Activated CD4-positive, CD25-positive, alpha-beta regulatory T cell treated with anti-CD3 and anti-CD28 coated beads, Interleukin-2, amount 50 U/mL, for 24 hours (primary cell): ENCODE results near the gene NUP153.
A peak's percentile ranks its signal among the peaks of the same experiment; 100 is the strongest.
"Not testable (repeated sequence)": the region's sequence is repeated elsewhere in the genome, so short reads cannot be mapped to it uniquely, and the experiment has no call there.

ENCODE experiments used
- ATAC-seq, 2 donors: fragments of 150-1000 bp; cut with Tn5 transposase; one replicate each; pipeline ENCODE4 v1.10.0; 2021; ENCODE audit warnings: mild to moderate bottlenecking in 1 of 2, moderate library complexity in 1 of 2

Gene NUP153

DNA sequence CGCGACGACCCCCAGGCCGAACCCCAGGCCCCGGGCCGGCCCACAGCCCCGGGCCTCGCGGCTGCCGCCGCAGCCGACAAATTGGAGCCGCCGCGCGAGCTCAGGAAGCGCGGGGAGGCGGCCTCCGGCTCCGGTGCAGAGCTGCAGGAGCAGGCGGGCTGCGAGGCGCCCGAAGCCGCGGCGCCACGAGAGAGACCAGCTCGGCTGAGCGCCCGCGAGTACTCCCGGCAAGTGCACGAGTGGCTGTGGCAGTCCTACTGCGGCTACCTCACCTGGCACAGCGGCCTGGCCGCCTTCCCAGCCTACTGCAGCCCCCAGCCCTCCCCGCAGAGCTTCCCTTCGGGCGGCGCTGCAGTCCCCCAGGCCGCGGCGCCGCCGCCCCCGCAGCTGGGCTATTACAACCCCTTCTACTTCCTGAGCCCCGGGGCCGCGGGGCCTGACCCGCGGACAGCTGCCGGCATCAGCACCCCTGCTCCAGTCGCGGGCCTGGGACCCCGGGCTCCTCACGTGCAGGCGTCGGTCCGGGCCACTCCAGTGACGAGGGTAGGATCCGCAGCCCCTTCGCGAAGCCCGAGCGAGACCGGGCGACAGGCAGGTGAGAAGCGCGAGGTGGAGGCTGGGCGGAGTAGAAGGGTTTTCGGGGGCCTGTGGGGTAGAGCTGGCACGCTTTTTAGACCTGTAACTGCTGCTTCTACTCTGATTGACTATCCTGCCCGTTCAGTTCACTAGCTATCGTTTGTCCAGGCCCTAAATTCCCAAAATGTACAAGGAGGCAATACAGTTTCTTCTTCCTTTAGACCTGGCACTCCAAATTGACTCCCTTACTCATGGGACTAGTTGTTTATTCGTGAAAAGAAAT, 106.0 kb downstream of the NUP153 start:
- ATAC-seq: peak; percentile 34 to 60

DNA sequence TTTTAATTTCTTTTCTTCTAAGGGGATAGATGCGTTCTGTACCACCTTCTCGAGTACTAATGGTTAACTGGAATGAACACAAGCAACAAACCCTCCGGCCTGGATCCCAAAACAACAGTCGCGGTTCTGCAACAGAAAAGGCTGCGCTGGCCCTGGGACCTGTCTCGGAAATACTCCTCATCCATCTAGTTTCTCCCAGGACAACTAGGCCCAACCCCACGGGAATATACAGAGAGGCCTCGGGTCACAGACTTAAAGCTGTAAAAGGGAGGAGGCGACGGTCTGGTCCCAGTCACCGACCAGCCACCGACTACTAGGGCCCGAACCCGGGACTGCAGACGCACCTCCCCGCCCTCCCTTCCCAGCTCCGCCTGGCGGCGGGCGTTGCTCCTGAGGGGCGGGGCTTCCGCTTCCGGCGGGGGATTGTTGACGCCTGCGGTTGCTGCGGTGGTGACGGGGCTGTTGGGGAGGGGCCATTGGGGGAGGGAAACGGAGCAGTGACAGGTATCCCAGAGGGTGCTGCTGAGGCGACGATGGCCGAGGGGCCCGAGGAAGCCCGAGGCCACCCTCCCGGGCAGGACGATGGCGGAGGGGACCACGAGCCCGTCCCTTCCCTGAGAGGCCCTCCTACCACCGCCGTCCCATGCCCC, 106.7 kb downstream of the NUP153 start, which contains the start of gene FAM8A1:
FAM8A1 (plus strand) TSS at position 426 of the 650 bp plus-strand sequence; CDS start at position 534, 108 bp downstream.
- peak; percentile 90 to 92 for ATAC-seq

DNA sequence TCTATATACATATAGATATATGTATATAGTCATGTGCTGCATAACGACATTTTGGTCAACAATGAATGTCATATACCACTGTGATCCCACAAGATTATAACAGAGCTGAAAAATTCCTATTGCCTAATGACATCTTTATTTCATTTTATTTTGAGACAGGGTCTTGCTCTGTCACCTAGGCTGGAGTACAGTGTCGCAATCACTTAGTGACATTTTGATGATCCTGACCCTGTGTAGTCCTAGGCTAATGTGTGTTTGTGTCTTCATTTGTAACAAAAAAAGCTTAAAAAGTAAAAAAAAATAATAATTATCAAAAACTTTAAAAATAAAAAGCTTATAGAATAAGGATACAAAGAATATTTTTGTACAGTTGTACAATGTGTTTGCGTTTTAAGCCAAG, 110.6 kb downstream of the NUP153 start:
- ATAC-seq: no peak

DNA sequence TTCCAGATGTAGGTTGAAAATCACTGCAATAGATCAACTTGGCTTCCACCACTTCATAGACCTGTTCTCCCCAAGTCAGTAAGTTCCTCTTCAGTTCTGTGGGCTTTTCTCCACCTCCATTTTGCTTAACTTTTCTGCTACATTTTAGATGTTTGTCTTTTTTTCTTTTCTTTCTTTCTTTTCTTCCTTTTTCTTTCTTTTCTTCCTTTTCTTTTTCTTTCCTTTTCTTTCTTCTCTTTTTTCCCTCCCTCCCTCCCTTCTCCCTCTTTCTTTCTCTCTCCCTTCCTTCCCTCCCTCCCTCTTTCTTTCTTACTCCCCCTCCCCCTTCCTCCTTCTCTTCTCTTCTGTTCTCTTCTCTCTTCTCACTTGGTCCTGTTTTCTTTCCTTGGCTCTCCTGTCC, 113.5 kb downstream of the NUP153 start:
- no peak for ATAC-seq

DNA sequence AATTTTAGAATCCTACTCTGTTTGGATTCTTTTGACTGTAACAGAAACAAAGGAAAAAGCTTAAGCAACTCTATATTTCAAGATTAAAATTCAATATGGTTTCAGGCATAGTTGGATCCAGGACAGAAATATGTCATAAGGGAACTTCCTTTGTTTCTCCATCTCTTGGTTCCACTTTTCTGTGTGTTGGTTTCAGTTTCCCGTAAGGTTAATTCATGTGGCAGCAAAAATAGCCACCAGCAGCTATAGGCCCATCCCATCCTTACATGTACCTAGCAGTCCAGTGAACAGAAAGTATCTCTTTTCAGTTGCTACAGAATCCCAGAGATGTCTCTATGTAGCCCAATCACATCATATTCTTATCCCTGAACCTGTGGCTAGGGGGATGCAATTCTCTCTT, 115.4 kb downstream of the NUP153 start:
- no peak for ATAC-seq

DNA sequence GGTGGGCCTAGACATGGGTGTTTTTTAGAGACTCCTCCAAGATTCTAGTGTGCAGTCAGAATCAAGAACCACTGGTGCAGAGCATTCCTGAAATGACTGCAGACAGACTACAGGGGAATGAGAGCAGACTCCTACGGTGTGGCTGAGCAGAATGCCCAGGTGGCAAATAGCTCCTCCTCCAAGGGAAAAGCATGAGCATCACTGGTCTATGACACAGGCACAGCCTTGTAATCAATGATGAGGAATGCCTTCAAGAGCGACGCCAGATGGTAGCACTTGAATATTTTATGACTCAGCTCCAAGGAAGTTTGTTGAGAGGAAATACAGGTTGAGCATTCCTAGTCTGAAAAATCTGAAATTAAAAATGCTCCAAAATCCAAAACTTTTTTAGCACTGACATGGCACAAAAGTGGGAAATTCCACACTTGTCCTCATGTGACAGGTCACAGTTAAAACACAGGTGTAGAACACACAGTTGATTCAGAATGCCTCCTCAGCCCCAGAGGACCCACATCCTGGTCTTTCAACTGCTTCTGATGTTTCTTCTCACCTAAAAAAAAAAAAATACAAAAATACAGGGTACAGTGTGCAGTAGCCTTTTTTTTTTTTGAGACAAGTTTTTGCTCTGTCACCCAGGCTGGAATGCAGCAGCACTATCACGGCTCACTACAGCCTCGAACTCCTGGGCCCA, 117.2 kb downstream of the NUP153 start:
- ATAC-seq: peak; percentile 35 to 70

DNA sequence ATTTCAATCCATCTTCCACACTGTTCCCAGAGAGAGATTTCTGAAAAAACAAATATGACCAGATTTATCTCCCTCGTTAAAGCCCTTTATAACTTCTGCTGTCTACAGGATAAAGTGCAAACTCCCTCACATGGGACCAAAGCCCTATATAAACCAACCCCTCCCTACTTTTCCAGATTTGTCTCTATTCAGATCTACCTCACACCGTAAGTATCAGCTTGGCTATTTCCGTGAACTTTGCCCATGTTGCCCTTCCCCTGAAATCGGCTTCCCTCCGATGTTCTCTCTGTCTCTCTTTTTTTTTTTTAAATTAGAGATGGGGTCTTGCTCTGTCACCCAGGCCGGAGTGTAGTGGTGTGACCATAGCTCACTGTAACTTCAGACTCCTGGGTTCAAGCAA, 118.7 kb downstream of the NUP153 start:
- ATAC-seq: no peak

DNA sequence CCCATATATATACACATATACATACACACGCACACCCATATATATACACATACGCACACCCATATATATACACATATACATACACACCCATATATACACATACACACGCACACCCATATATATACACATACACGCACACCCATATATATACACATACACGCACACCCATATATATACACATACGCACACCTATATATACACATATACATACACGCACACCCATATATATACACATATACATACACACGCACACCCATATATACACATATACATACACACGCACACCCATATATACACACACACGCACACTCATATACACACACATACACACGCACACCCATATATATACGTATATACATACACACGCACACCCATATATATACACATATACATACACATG, 120.1 kb downstream of the NUP153 start:
- not testable (repeated sequence) for ATAC-seq

DNA sequence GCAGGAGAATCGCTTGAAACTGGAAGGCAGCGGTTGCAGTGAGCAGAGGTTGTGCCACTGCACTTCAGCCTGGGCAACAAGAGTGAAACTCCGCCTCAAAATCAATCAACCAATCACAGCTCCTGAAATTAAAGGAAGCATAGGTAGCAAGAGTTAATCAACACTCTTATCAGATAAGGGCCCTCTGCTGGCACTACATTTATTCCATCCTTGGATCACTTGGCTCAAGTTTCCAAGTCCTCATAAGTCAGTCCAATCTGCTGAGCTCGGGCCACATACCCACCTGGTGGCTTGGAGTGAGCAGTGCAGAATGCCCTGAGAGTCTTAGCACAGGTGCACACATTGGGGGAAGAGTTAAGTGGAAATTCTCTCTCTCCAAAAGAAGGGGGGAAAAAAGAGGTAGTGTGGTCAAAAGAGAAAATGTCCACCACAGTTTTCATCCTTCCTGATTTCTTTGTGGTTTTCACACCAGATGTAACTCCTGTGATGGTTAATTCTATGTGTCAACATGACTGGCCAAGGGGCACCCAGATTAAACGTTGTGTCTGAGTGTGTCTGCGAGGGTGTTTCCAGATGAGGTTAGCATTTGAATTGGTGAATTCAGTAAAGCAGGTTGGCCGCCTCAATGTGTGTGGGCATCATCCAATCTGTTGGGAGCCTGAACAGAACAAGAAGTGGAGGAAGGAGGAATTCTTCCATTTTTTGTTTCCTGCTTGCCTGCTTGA, 120.8 kb downstream of the NUP153 start:
- ATAC-seq: peak in 1 of 2 donors; percentile 28

DNA sequence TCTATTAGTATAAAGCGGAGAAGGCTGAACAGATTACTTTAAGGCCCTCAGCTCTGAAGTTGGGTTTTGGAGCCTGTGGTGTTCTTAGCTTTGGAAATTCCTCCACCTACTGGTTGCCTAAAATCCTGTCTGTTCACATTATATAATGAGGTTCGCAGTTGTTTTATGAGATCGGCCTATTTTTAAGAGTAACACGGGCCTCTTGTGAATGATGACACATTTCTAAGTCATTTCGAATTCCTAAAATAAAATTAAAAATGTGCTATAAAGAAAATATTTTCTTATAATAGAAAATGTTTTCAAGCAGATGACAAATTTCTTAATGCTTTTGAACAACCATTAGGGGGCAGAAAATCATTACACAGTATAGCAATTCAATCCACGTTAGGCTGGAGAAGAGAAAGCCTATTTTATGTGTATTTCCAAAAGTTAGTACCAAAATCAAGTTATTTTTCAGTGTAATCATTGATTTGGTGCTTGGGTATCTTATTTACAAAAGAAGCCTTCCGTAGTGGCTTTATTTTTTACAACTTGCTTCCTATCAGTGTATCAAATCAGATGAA, 122.4 kb downstream of the NUP153 start:
- peak in 1 of 2 donors; percentile 46 for ATAC-seq

DNA sequence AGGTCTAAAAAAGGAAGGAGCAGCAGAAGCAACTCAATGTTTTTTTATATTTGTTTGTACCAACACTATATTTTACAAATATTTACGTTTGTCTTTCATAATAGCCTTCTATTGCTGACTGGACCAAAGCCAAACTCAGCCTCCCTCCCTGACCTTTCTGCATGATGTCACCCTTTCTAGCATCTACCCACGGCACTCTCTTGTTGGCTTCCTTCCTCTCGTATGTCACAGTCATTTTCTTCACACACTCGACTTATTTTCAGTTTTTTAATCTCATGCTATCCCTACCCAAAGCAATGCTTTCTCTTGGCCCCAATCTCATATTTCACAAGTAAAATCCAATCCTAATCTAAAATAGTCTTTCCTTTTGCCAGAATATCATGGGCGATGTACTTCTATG, 122.9 kb downstream of the NUP153 start:
- peak in 1 of 2 donors; percentile 31 for ATAC-seq

DNA sequence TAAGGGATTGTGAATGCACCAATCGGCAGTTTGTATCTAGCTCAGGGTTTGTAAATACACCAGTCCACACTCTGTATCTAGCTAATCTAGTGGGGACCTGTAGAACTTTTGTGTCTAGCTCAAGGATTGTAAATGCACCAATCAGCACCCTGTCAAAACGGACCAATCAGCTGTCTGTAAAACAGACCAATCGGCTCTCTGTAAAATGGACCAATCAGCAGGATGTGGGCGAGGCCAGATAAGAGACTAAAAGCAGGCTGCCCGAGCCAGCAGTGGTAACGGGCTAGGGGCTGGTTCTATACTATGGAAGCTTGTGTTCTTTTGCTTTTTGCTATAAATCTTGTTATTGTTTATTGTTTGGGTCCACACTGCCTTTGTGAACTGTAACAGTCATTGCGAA, 125.4 kb downstream of the NUP153 start:
- not testable (repeated sequence) for ATAC-seq

DNA sequence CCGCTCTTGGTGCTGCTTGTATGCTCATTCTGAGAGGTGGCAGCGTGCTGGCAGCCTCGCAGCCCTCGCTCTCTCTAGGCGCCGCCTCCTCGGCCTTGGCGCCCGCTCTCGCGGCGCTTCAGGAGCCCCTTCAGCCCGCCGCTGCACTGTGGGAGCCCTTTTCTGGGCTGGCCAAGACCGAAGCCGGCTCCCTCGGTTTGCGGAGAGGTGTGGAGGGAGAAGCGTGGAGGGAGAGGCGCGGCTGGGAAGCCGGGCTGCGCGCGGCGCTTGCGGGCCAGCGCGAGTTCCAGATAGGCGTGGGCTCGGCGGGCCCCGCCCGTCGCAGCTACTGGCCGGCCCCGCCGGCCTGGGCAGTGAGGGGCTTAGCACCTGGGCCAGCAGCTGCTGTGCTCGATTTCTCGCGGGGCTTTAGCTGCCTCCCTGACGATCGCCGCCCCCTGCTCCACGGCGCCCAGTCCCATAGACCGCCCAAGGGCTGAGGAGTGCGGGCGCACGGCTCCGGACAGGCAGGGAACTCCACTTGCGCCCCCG, 126.1 kb downstream of the NUP153 start:
- peak; percentile 76 to 89 for ATAC-seq

DNA sequence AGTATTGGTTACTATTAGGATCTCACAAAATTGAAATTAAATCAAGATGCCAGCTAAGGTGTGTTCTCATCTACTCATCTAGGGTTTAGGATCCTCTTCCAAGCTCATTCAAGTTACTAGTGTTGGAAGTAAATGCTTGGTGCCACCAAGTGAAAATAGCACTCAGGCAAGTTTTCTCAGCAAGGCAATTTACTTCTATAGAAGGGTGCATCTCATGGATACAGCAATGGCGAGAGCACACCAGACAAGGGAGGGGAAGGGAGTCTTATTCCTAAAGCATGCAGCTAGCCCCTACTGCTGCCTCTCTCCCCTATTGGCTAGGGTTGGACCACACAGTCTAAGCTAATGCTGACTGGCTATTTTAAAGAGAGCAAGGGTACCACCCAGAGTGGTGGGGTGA, 129.7 kb downstream of the NUP153 start:
- ATAC-seq: no peak

DNA sequence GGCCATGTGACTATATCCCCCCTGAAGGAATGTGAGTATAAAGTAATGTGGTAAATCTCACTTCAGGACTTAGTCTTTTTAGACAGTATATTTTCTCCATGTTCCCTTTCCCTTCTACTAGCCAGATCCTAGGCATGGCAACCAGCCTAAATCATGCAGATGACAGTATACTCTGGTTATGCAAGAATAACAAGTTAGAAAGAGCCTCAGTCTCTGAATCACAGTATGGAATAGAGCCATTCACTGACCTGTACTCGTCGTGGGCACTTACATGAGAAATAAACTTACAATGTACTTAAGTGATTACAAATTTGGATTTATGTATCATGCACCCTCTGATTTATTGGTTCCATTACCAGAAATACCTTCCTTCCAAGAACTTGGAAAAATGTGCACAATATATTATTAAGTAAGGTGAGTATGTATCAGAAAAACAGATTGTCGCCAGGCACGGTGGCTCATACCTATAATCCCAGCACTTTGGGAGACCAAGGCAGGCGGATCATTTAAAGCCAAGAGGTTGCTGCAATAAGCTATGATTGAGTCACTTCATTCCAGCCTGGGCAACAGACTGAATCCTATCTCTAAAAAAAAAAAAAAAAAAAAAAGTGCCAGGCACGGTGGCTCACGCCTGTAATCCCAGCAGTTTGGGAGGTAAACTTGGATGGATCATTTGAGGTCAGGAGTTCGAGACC, 131.7 kb downstream of the NUP153 start:
- no peak for ATAC-seq

DNA sequence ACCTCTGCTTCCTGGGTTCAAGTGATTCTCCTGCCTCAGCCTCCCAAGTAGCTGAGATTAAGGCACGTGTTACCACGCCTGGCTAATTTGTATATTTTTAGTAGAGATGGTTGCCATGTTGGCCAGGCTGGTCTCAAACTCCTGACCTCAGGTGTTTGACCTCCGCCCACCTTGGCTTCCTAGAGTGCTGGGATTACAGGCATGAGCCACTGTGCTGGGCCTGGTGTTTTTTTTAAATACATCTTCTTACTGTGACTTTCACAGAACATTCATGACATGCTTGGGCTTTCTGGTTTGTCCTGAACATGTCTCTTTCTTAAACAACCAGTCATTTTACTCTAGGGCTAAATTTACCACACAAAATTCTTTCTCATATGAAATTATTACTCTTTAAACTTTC, 141.3 kb downstream of the NUP153 start:
- ATAC-seq: no peak
